Breast epithelium (tissue), 3 donors: ENCODE results near the gene PTGES2.

Source experiments
- CTCF ChIP-seq, 3 donors: fragments of 450-650 bp; IDR thresholded peaks; one replicate each; pipeline ENCODE4 v1.5.1; 2016 to 2017; ENCODE audit warnings: antibody characterized with exemption in 3 of 3, mild to moderate bottlenecking in 3 of 3, moderate library complexity in 3 of 3
- POLR2A ChIP-seq: fragments of 450-650 bp; IDR thresholded peaks from one replicate; pipeline ENCODE4 v1.6.1; 2016; ENCODE audit warnings: antibody characterized with exemption, mild to moderate bottlenecking, moderate library complexity
- POLR2AphosphoS5 ChIP-seq, 3 donors: sonication (generic); formaldehyde crosslinking; IDR thresholded peaks; one replicate each; pipeline ENCODE4 v1.6.1; 2017; ENCODE audit warnings: antibody characterized with exemption in 3 of 3

GRCh38 chr9:128174062-128174461 lies 46.5 kb upstream of the PTGES2 start:
- TF ChIP-seq POLR2A (no peak), POLR2AphosphoS5 (IDR thresholded peaks at IDR 0.05) (no peak), CTCF (IDR thresholded peaks at IDR 0.05) (no peak)
